ENCODE results near the gene RFC3. TPM values are rescaled to one million over a fixed set of nuclear protein-coding genes. Genes with fewer than 3 reads are reported as not detected.

Gene RFC3
- total RNA-seq, 2 experiments from 2014 or later = 60.0 to 63.0 TPM

GRCh38 chr13:33875618-33876401 is 57.9 kb downstream of the RFC3 start:
- Mint-ChIP-seq H3K4me1 (ENCODE audit: low read depth) (no peaks in the 10 kb centered on the region), H3K27ac (no peak overlapping the region), H3K9me3 (no peaks in the 10 kb centered on the region), H3K27me3 (no peaks in the 10 kb centered on the region), H3K4me3 (no peak overlapping the region), H3K36me3 (ENCODE audit: low read depth) (peaks cover 5% of the 10 kb centered on the region)
- ATAC-seq = no peak
- DNase-seq = no peak
- TF ChIP-seq, protein P1, sequence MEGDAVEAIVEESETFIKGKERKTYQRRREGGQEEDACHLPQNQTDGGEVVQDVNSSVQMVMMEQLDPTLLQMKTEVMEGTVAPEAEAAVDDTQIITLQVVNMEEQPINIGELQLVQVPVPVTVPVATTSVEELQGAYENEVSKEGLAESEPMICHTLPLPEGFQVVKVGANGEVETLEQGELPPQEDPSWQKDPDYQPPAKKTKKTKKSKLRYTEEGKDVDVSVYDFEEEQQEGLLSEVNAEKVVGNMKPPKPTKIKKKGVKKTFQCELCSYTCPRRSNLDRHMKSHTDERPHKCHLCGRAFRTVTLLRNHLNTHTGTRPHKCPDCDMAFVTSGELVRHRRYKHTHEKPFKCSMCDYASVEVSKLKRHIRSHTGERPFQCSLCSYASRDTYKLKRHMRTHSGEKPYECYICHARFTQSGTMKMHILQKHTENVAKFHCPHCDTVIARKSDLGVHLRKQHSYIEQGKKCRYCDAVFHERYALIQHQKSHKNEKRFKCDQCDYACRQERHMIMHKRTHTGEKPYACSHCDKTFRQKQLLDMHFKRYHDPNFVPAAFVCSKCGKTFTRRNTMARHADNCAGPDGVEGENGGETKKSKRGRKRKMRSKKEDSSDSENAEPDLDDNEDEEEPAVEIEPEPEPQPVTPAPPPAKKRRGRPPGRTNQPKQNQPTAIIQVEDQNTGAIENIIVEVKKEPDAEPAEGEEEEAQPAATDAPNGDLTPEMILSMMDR (IDR thresholded peaks at IDR 0.05) = no peak
- intact Hi-C loops (cut with micrococcal nuclease) = no loop called here
- POLR2A ChIA-PET = no interaction called here
- CTCF ChIA-PET = no interaction called here

DNA sequence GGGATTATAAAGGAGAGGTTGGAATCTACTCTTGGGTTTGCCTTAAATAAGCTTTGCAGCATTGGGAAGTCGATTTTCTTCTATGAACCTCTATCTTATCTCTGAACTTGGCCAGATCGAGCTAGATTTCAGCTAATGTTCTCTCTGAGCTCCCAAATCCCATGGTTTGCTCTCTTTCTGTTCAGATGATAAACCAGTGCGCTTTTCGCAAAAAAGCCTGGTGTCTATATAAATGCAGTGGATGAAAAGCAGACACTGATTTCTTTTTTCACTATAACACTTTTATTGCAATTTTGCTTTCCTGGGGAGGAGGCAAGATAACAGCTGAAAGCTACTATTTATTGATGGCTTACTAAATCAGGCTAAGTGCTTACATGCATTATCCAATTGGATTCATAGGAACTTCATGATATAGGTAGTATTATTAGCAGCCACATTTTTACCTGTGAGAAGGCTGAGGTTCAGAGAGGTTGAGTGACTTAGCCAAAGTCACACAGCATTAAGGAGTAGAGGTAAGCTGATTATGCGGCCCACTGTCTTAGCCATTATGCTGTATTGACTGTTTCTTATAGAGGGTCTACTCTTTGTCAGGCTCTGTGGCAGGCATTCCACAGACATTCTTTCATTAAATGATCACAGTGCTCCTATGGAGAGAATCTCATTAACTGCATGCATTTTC is 58.9 kb downstream of the RFC3 start:
- Mint-ChIP-seq H3K27ac (no peak overlapping the region), H3K9me3 (peaks cover 2% of the 10 kb centered on the region), H3K4me3 (no peak overlapping the region), H3K36me3 (ENCODE audit: low read depth) (peaks cover 12% of the 10 kb centered on the region), H3K4me1 (ENCODE audit: low read depth) (no peaks in the 10 kb centered on the region), H3K27me3 (no peaks in the 10 kb centered on the region)
- ATAC-seq (no peak), DNase-seq (no peak)
- ChIA-PET POLR2A (no interaction called here), CTCF (no interaction called here)
- intact Hi-C loops (cut with micrococcal nuclease) = no loop called here
- TF ChIP-seq, protein P1 (IDR thresholded peaks at IDR 0.05) = no peak

- H3K4me3 Mint-ChIP-seq = no peak overlapping the region
- intact Hi-C loops (cut with micrococcal nuclease) = no loop called here
- ChIA-PET CTCF (interaction anchor here (1.5 kb wide), 1 partner anchor 61 kb away, joined by 3 read pairs; the partner anchor contains the start of gene RFC3), POLR2A (no interaction called here)
- no peak for ATAC-seq
- H3K4me1 Mint-ChIP-seq (ENCODE audit: low read depth) = no peaks in the 10 kb centered on the region
- H3K27me3 Mint-ChIP-seq = no peaks in the 10 kb centered on the region
- H3K36me3 Mint-ChIP-seq (ENCODE audit: low read depth) = peaks cover 19% of the 10 kb centered on the region
- H3K9me3 Mint-ChIP-seq = peaks cover 2% of the 10 kb centered on the region
- H3K27ac Mint-ChIP-seq = no peak overlapping the region
- no peak for DNase-seq
- TF ChIP-seq, protein P1 (IDR thresholded peaks at IDR 0.05) = no peak
Measured at GRCh38 chr13:33879118-33879517, 61.2 kb downstream of the RFC3 start.

GRCh38 chr13:33882804-33883203 is 64.9 kb downstream of the RFC3 start:
- Mint-ChIP-seq H3K36me3 (ENCODE audit: low read depth) (peaks cover 27% of the 10 kb centered on the region), H3K4me1 (ENCODE audit: low read depth) (no peaks in the 10 kb centered on the region), H3K27ac (no peak overlapping the region), H3K27me3 (no peaks in the 10 kb centered on the region), H3K9me3 (peaks cover 4% of the 10 kb centered on the region), H3K4me3 (no peak overlapping the region)
- ATAC-seq (no peak), DNase-seq (no peak)
- TF ChIP-seq, protein P1 (IDR thresholded peaks at IDR 0.05) = no peak
- intact Hi-C loops (cut with micrococcal nuclease) = no loop called here
- ChIA-PET POLR2A (no interaction called here), CTCF (no interaction called here)
